Measurements from ENCODE around the gene CTNS.

DNA sequence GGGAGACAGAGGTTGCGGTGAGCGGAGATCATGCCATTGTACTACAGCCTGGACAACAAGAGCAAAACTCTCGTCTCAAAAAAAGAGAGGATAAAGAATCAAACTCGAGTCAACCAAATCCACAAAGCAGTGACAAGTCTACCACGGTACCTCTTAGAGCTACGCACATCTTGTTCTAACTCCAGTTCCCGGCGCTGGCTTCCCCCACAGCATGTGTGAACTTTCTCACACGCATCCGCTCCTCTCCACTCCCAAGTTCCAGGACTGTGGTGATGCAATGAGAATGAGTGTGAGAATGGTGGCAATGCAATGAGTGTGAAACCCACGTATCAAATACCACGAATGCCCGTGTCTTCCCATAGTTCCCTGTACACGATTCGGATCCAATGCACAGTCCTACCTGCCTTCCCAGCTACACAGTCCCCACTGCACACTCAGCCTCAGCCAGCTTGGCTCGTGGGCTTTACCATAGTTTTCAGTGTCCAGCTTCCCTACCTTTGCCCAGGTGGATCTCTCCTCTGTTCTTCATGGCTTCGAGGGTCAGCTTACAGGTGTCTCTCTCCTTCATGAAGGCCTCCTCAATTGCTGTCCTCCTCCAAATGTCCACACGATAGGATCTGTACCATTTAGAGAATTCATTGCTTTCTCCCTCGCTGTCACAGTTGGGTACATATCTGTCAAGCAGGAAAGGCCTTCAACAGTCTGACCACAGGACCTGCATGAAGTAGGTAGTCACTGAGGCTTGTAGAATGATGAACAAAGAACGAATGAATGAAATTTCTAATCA, 68.6 kb downstream of the CTNS start:
- TF ChIP-seq, protein P1, sequence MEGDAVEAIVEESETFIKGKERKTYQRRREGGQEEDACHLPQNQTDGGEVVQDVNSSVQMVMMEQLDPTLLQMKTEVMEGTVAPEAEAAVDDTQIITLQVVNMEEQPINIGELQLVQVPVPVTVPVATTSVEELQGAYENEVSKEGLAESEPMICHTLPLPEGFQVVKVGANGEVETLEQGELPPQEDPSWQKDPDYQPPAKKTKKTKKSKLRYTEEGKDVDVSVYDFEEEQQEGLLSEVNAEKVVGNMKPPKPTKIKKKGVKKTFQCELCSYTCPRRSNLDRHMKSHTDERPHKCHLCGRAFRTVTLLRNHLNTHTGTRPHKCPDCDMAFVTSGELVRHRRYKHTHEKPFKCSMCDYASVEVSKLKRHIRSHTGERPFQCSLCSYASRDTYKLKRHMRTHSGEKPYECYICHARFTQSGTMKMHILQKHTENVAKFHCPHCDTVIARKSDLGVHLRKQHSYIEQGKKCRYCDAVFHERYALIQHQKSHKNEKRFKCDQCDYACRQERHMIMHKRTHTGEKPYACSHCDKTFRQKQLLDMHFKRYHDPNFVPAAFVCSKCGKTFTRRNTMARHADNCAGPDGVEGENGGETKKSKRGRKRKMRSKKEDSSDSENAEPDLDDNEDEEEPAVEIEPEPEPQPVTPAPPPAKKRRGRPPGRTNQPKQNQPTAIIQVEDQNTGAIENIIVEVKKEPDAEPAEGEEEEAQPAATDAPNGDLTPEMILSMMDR (optimal IDR thresholded peaks at IDR 0.05 in 1 of 3, IDR thresholded peaks at IDR 0.05 in 1 of 3, conservative IDR thresholded peaks at IDR 0.05 in 1 of 3; ENCODE audit: extremely low read depth in 1 of 3, insufficient read depth in 2 of 3, low read length in 3 of 3): no peak
- TF ChIP-seq EZH2 (IDR thresholded peaks at IDR 0.05; ENCODE audit: low read length): no peak

Data from keratinocyte (primary cell).